Fibroblast of lung (primary cell): ENCODE data around the gene ZNRF1.

Source experiments
- CTCF ChIP-seq, 2 donors: IDR thresholded peaks in 1 of 2; conservative IDR thresholded peaks in 1 of 2; 1 replicate in 1 of 2; 2 replicates in 1 of 2; pipeline ENCODE4 v1.5.1; 2011 to 2012; ENCODE audit warnings: low read length in 2 of 2, control low read depth in 1 of 2, inconsistent platforms in 1 of 2, low read depth in 1 of 2, mild to moderate bottlenecking in 1 of 2
- EZH2 ChIP-seq: IDR thresholded peaks from 2 replicates; pipeline ENCODE4 v1.5.1; 2012; ENCODE audit warnings: low read length, control low read depth, mild to moderate bottlenecking; ENCODE audit errors: missing control alignments

- TF ChIP-seq CTCF (conservative IDR thresholded peaks at IDR 0.05 in 1 of 2, IDR thresholded peaks at IDR 0.05 in 1 of 2; ENCODE audit: low read depth in 1 of 2, low read length in 2 of 2) (no peak), EZH2 (no peak)
These were observed 72.8 kb downstream of the ZNRF1 start for GRCh38 chr16:75071621-75072020.
